Measurements from ENCODE around the gene THG1L. TPM values are rescaled to one million over a fixed set of nuclear protein-coding genes. Genes with fewer than 3 reads are reported as not detected.

THG1L gene
- total RNA-seq, 6 donors from 2014 or later = 2.1 to 12.6 (median 9.1) TPM

DNA sequence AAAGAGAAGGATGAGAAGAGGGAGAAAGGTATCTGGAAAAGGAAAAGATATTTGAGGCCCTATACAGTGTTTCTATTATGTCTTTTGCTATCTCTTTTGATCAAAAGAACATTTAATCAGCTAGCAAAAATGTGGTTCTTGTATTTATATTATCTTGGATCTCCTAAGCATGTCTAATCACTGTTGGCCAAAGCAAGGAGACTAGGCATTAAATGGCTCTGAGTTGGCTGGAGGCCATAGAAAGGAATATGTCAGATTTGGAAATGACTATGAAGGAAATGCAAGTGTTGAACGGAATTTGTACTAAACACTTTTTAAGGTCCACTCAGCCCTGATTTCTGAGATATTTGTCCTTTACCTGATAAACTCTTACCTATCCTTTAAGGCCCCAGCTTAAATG lies 22.4 kb upstream of the THG1L start:
- Histone ChIP-seq H3K27ac (no peak overlapping the region), H3K4me1 (no peaks in the 10 kb centered on the region), H3K9me3 (no peaks in the 10 kb centered on the region), H3K4me3 (no peak overlapping the region), H3K27me3 (no peaks in the 10 kb centered on the region), H3K36me3 (no peaks in the 10 kb centered on the region)
- 54 to 66% methylated on average over 1 of the region's 1 CpG for WGBS, 2 donors
- DNase-seq (no peak), ATAC-seq (ENCODE audit: low FRiP score in 2 of 2) (no peak)
- TF ChIP-seq POLR2A (IDR thresholded peaks at IDR 0.05) = no peak
- TF ChIP-seq EP300 (IDR thresholded peaks at IDR 0.05) = no peak
- TF ChIP-seq POLR2AphosphoS5 (IDR thresholded peaks at IDR 0.05) = no peak
- TF ChIP-seq CTCF (IDR thresholded peaks at IDR 0.05) = no peak

DNA sequence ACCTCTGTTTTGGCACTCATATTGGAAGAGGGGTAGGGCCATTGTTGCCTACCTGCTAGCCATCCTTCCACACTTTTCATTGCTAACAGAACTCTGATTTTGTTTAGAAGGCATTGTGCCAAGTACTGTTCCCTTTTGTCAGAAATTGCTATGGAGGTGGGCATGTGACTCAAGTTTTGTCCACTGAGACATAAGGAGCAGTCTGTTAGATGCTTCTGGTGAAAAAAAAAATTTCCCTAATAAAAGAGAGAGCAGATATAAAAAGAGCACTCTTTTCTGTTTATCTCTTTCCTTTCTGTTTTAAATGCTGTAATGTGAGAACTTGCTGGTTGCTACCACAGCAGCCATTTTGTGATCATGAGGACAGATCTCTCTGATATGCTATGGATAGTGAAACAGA lies 21.9 kb upstream of the THG1L start:
- Histone ChIP-seq H3K4me3 (no peak overlapping the region), H3K9me3 (no peaks in the 10 kb centered on the region), H3K27ac (no peak overlapping the region), H3K36me3 (no peaks in the 10 kb centered on the region), H3K27me3 (no peaks in the 10 kb centered on the region), H3K4me1 (no peaks in the 10 kb centered on the region)
- ATAC-seq (ENCODE audit: low FRiP score in 2 of 2) (no peak), DNase-seq (no peak)
- TF ChIP-seq CTCF (IDR thresholded peaks at IDR 0.05) (no peak), POLR2AphosphoS5 (IDR thresholded peaks at IDR 0.05) (no peak), POLR2A (IDR thresholded peaks at IDR 0.05) (no peak), EP300 (IDR thresholded peaks at IDR 0.05) (no peak)

GRCh38 chr5:157710431-157710830 lies 20.8 kb upstream of the THG1L start:
- no peaks in the 10 kb centered on the region for H3K4me1 ChIP-seq
- no peak for DNase-seq
- TF ChIP-seq CTCF (IDR thresholded peaks at IDR 0.05) (no peak), EP300 (IDR thresholded peaks at IDR 0.05) (no peak), POLR2A (IDR thresholded peaks at IDR 0.05) (no peak), POLR2AphosphoS5 (IDR thresholded peaks at IDR 0.05) (no peak)
- no peak overlapping the region for H3K4me3 ChIP-seq
- no peak overlapping the region for H3K27ac ChIP-seq
- no peaks in the 10 kb centered on the region for H3K9me3 ChIP-seq
- no peaks in the 10 kb centered on the region for H3K36me3 ChIP-seq
- no peak for ATAC-seq (ENCODE audit: low FRiP score in 2 of 2)
- WGBS, 2 donors = 73 to 78% methylated on average over 3 of the region's 3 CpGs
- H3K27me3 ChIP-seq = no peaks in the 10 kb centered on the region

GRCh38 chr5:157710882-157711281 lies 20.3 kb upstream of the THG1L start:
- Histone ChIP-seq H3K4me3 (no peak overlapping the region), H3K36me3 (no peaks in the 10 kb centered on the region), H3K27me3 (no peaks in the 10 kb centered on the region), H3K4me1 (no peaks in the 10 kb centered on the region), H3K9me3 (no peaks in the 10 kb centered on the region), H3K27ac (no peak overlapping the region)
- no peak for DNase-seq
- WGBS, 2 donors = 51 to 54% methylated on average over 2 of the region's 2 CpGs
- TF ChIP-seq POLR2A (IDR thresholded peaks at IDR 0.05) (no peak), POLR2AphosphoS5 (IDR thresholded peaks at IDR 0.05) (no peak), CTCF (IDR thresholded peaks at IDR 0.05) (no peak), EP300 (IDR thresholded peaks at IDR 0.05) (no peak)
- ATAC-seq (ENCODE audit: low FRiP score in 2 of 2) = no peak

DNA sequence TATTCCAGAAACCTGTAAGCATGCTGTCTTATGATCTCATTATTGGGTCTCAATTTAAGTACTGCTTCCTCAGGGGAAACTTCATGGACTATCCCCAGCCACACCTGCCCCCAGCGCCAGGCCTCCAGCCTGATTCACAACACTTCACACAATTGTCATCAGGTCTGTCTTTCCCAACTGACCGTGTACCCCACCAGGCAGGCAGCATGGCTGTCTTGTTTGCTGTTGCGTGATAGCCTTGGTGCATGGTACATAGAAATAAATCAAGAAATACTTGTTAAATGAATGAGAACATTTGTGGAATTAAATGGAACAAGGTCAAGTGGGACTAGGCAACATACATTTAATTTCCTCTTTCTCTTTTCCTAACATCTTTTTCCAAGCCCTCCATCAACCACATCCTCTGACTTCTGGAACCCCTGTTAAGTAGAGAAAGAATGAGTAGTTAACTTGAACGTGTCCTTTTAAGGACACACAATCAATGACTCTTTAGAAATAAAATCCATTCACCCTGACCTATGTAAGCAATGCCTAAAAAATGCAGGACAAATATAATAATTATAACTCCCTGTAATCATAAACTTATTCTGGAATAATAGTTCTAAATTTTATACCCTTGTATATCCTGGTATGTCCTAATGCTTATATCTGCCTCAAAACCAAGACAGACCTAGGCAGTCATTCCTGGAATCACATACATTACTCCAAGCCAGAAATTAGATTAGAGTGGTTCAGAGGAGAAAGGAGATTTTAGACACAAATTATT lies 17.2 kb upstream of the THG1L start:
- H3K36me3 ChIP-seq = no peaks in the 10 kb centered on the region
- no peak for ATAC-seq (ENCODE audit: low FRiP score in 2 of 2)
- H3K4me1 ChIP-seq = peaks cover 0 to 10% (median 8%) of the 10 kb centered on the region in 4 donors
- WGBS, 2 donors = 90 to 91% methylated on average over 4 of the region's 4 CpGs
- H3K27me3 ChIP-seq = no peaks in the 10 kb centered on the region
- no peaks in the 10 kb centered on the region for H3K9me3 ChIP-seq
- no peak for DNase-seq
- H3K27ac ChIP-seq = no peak overlapping the region
- TF ChIP-seq EP300 (IDR thresholded peaks at IDR 0.05) (no peak), POLR2AphosphoS5 (IDR thresholded peaks at IDR 0.05) (no peak), POLR2A (IDR thresholded peaks at IDR 0.05) (no peak), CTCF (IDR thresholded peaks at IDR 0.05) (no peak)
- H3K4me3 ChIP-seq = no peak overlapping the region

Measured in upper lobe of left lung (tissue), 6 donors.